Gastroesophageal sphincter (tissue), 3 donors: ENCODE data around the gene BCKDHA.

ENCODE experiments used
- CTCF ChIP-seq, 4 experiments: fragments of 200-600 bp in 2 of 4; fragments of 450-650 bp in 2 of 4; sonication (generic) in 1 of 4; IDR thresholded peaks; one replicate each; pipeline ENCODE4 v1.5.1; 2017 to 2019; ENCODE audit warnings: antibody characterized with exemption in 4 of 4, mild to moderate bottlenecking in 2 of 4, moderate library complexity in 2 of 4
- EP300 ChIP-seq: sonication (generic); formaldehyde crosslinking; IDR thresholded peaks from one replicate; pipeline ENCODE4 v1.6.1; 2017; ENCODE audit warnings: antibody characterized with exemption, mild to moderate bottlenecking
- POLR2A ChIP-seq, 2 donors: fragments of 450-650 bp; IDR thresholded peaks; one replicate each; pipeline ENCODE4 v1.6.1; 2017; ENCODE audit warnings: antibody characterized with exemption in 2 of 2, mild to moderate bottlenecking in 2 of 2, moderate library complexity in 1 of 2
- POLR2AphosphoS5 ChIP-seq: sonication (generic); formaldehyde crosslinking; IDR thresholded peaks from one replicate; pipeline ENCODE4 v1.6.1; 2017; ENCODE audit warnings: antibody characterized with exemption

- TF ChIP-seq CTCF (IDR thresholded peaks at IDR 0.05) (no peak), EP300 (no peak), POLR2AphosphoS5 (no peak), POLR2A (IDR thresholded peaks at IDR 0.05) (no peak)
Measured at GRCh38 chr19:41392775-41393174, 4.8 kb upstream of the BCKDHA start.
